H9 (cell line): Measurements from ENCODE around the gene TEAD1. TPM values are rescaled to one million over a fixed set of nuclear protein-coding genes. Genes with fewer than 3 reads are reported as not detected.

Experiments
- DNase-seq: peaks from one replicate; pipeline ENCODE4 v3.0.0-alpha.2; 2017
- H2AFZ ChIP-seq: one replicate; pipeline ENCODE4 v1.6.1; 2013; ENCODE audit warnings: mild to moderate bottlenecking, low read length, control low read depth, moderate library complexity
- H2AK5ac ChIP-seq: 2 replicates; pipeline ENCODE4 v1.6.1; 2013; ENCODE audit warnings: low read length, control low read depth, mixed read lengths; ENCODE audit not compliant: insufficient read length
- H2BK120ac ChIP-seq: one replicate; pipeline ENCODE4 v1.6.1; 2013; ENCODE audit warnings: low read depth, mild to moderate bottlenecking, low read length, control low read depth, inconsistent platforms; ENCODE audit not compliant: poor library complexity, severe bottlenecking
- H2BK12ac ChIP-seq: 2 replicates; pipeline ENCODE4 v1.6.1; 2013; ENCODE audit warnings: low read length, control low read depth, mixed read lengths, low read depth; ENCODE audit not compliant: insufficient read length
- H2BK15ac ChIP-seq: 2 replicates; pipeline ENCODE4 v1.6.1; 2013; ENCODE audit warnings: low read depth, low read length, control low read depth
- H2BK20ac ChIP-seq: one replicate; pipeline ENCODE4 v1.6.1; 2013; ENCODE audit warnings: low read depth, mild to moderate bottlenecking, low read length, control low read depth, inconsistent platforms; ENCODE audit not compliant: poor library complexity, severe bottlenecking
- H2BK5ac ChIP-seq: 2 replicates; pipeline ENCODE4 v1.6.1; 2013; ENCODE audit warnings: low read length, control low read depth, mixed read lengths; ENCODE audit not compliant: insufficient read length
- H3K14ac ChIP-seq: 2 replicates; pipeline ENCODE4 v1.6.1; 2013; ENCODE audit warnings: low read length, control low read depth; ENCODE audit not compliant: insufficient read depth
- H3K18ac ChIP-seq: 2 replicates; pipeline ENCODE4 v1.6.1; 2013; ENCODE audit warnings: low read depth, mild to moderate bottlenecking, mixed read lengths, low read length, control low read depth; ENCODE audit not compliant: insufficient read length
- H3K23ac ChIP-seq: 2 replicates; pipeline ENCODE4 v1.6.1; 2013; ENCODE audit warnings: low read length, control low read depth, mixed read lengths, low read depth; ENCODE audit not compliant: insufficient read length
- H3K23me2 ChIP-seq: 2 replicates; pipeline ENCODE4 v1.6.1; 2013; ENCODE audit warnings: low read depth, mild to moderate bottlenecking, mixed read lengths, low read length, control low read depth; ENCODE audit not compliant: insufficient read length, poor library complexity, severe bottlenecking
- H3K27ac ChIP-seq: 2 replicates; pipeline ENCODE4 v1.5.1; 2013; ENCODE audit warnings: low read length, control low read depth, mixed read lengths, low read depth; ENCODE audit not compliant: insufficient read length
- H3K27me3 ChIP-seq: 2 replicates; pipeline ENCODE4 v1.6.1; 2013; ENCODE audit warnings: low read length, control low read depth, inconsistent platforms; ENCODE audit not compliant: insufficient read depth
- H3K4ac ChIP-seq: 2 replicates; pipeline ENCODE4 v1.6.1; 2013; ENCODE audit warnings: low read depth, mild to moderate bottlenecking, control low read depth, inconsistent platforms, low read length, moderate library complexity
- H3K4me1 ChIP-seq: 2 replicates; pipeline ENCODE4 v1.6.1; 2013; ENCODE audit warnings: low read length, control low read depth, inconsistent platforms; ENCODE audit not compliant: insufficient read depth
- H3K4me2 ChIP-seq: 2 replicates; pipeline ENCODE4 v1.6.1; 2013; ENCODE audit warnings: low read length, control low read depth, mixed read lengths; ENCODE audit not compliant: insufficient read length, insufficient read depth
- H3K56ac ChIP-seq: 2 replicates; pipeline ENCODE4 v1.6.1; 2013; ENCODE audit warnings: low read depth, mild to moderate bottlenecking, mixed read lengths, low read length, control low read depth; ENCODE audit not compliant: insufficient read length
- H3K79me1 ChIP-seq: 2 replicates; pipeline ENCODE4 v1.6.1; 2013; ENCODE audit warnings: low read depth, mild to moderate bottlenecking, moderate library complexity, low read length, control low read depth, inconsistent platforms; ENCODE audit not compliant: insufficient read depth, poor library complexity, severe bottlenecking
- H3K79me2 ChIP-seq: 2 replicates; pipeline ENCODE4 v1.6.1; 2013; ENCODE audit warnings: low read length, control low read depth, inconsistent platforms; ENCODE audit not compliant: insufficient read depth
- H3K9ac ChIP-seq: 2 replicates; pipeline ENCODE4 v1.6.1; 2013; ENCODE audit warnings: low read length, control low read depth, mixed read lengths; ENCODE audit not compliant: insufficient read length; ENCODE audit errors: extremely low read depth
- H3K9me3 ChIP-seq: one replicate; pipeline ENCODE4 v1.6.1; 2013; ENCODE audit warnings: low read depth, low read length, inconsistent platforms; ENCODE audit not compliant: control insufficient read depth
- H3T11ph ChIP-seq: one replicate; pipeline ENCODE4 v1.6.1; 2013; ENCODE audit warnings: mild to moderate bottlenecking, low read length, control low read depth, inconsistent platforms
- H4K20me1 ChIP-seq: one replicate; pipeline ENCODE4 v1.6.1; 2013; ENCODE audit not compliant: control insufficient read depth, insufficient read length, insufficient read depth
- H4K5ac ChIP-seq: 2 replicates; pipeline ENCODE4 v1.6.1; 2013; ENCODE audit warnings: low read depth, mild to moderate bottlenecking, mixed read lengths, low read length, control low read depth; ENCODE audit not compliant: insufficient read length
- H4K8ac ChIP-seq: replicated peaks from 2 replicates; pipeline ENCODE4 v1.6.1; 2013; ENCODE audit warnings: low read length, control low read depth, mixed read lengths, low read depth; ENCODE audit not compliant: insufficient read length
- H4K91ac ChIP-seq: 2 replicates; pipeline ENCODE4 v1.6.1; 2013; ENCODE audit warnings: low read depth, mild to moderate bottlenecking, moderate library complexity, mixed read lengths, low read length, control low read depth; ENCODE audit not compliant: insufficient read length
- H3K27ac Mint-ChIP-seq, 3 experiments: 2 replicates in 2 of 3; 3 replicates in 1 of 3; pipeline ENCODE4 v1.8.0; 2020 to 2021; ENCODE audit warnings: mixed read lengths in 3 of 3, mild to moderate bottlenecking in 1 of 3, moderate library complexity in 1 of 3
- H3K27me3 Mint-ChIP-seq: 2 replicates; pipeline ENCODE4 v1.8.0; 2021; ENCODE audit warnings: low read depth, mild to moderate bottlenecking, moderate library complexity, mixed read lengths
- H3K36me3 Mint-ChIP-seq, 3 experiments: 2 replicates in 2 of 3; 3 replicates in 1 of 3; pipeline ENCODE4 v1.8.0; 2020 to 2021; ENCODE audit warnings: low read depth in 3 of 3, mixed read lengths in 3 of 3; ENCODE audit not compliant: insufficient read depth in 1 of 3
- H3K4me1 Mint-ChIP-seq, 2 experiments: 2 replicates each; pipeline ENCODE4 v1.8.0; 2020; ENCODE audit warnings: mixed read lengths in 2 of 2
- H3K4me3 Mint-ChIP-seq, 2 experiments: 2 replicates in 1 of 2; 3 replicates in 1 of 2; pipeline ENCODE4 v1.8.0; 2020 to 2021; ENCODE audit warnings: mild to moderate bottlenecking in 2 of 2, mixed read lengths in 2 of 2, moderate library complexity in 1 of 2
- H3K9me3 Mint-ChIP-seq, 2 experiments: 2 replicates in 1 of 2; 3 replicates in 1 of 2; pipeline ENCODE4 v1.8.0; 2020; ENCODE audit warnings: mild to moderate bottlenecking in 2 of 2, mixed read lengths in 2 of 2, moderate library complexity in 1 of 2
- WGBS: extraction: QIAGEN DNeasy Blood & Tissue Kit; methylation state at CpG from one replicate; pipeline ENCODE4 v1.1.7; 2013; ENCODE audit warnings: missing lambda C conversion rate, low lambda C conversion rate, mixed read lengths; ENCODE audit not compliant: insufficient read length; ENCODE audit errors: extremely low coverage; 5-methylcytosine and 5-hydroxymethylcytosine counted together
- total RNA-seq: library from RNA; stranded (reverse); gene quantifications from 2 replicates; pipeline ENCODE4 v1.2.1, GENCODE V29; 2021
- TF ChIP-seq, protein P1 (sequence below): fragments of 200-600 bp; sonication (generic); conservative IDR thresholded peaks from 3 replicates; pipeline ENCODE4 v1.8.0; 2021; ENCODE audit warnings: antibody characterized with exemption, mild to moderate bottlenecking

Gene TEAD1
- total RNA-seq, 1 experiment from 2014 or later, result 75.1 TPM

GRCh38 chr11:12927221-12927620 lies 253.0 kb downstream of the TEAD1 start:
- Mint-ChIP-seq H3K27ac (no peak overlapping the region), H3K4me3 (no peak overlapping the region), H3K4me1 (peaks cover 5 to 12% of the 10 kb centered on the region in 2 experiments; a peak in 3 of 4 replicates), H3K27me3 (no peaks in the 10 kb centered on the region), H3K36me3 (peaks cover 4 to 22% (median 21%) of the 10 kb centered on the region in 3 experiments; a peak in 6 of 7 replicates), H3K9me3 (no peaks in the 10 kb centered on the region)
- Histone ChIP-seq H4K91ac (no peak overlapping the region), H3K27me3 (no peaks in the 10 kb centered on the region), H2BK15ac (no peak overlapping the region), H3K56ac (no peak overlapping the region), H2AFZ (no peak overlapping the region), H4K5ac (no peak overlapping the region), H3K23ac (no peak overlapping the region), H2AK5ac (no peak overlapping the region), H3K23me2 (no peaks in the 10 kb centered on the region), H3K27ac (no peak overlapping the region), H3T11ph (no peak overlapping the region), H4K8ac (no peak overlapping the region), H2BK120ac (no peak overlapping the region), H2BK20ac (no peak overlapping the region), H3K14ac (no peak overlapping the region), H3K4ac (no peak overlapping the region), H3K79me2 (no peaks in the 10 kb centered on the region), H3K9ac (no peak overlapping the region), H2BK5ac (no peak overlapping the region), H3K4me2 (no peak overlapping the region), H3K79me1 (no peaks in the 10 kb centered on the region), H3K9me3 (no peaks in the 10 kb centered on the region), H4K20me1 (no peaks in the 10 kb centered on the region), H2BK12ac (no peak overlapping the region), H3K4me1 (no peaks in the 10 kb centered on the region; the same call in 1 of the 2 replicates), H3K18ac (no peak overlapping the region)
- TF ChIP-seq, protein P1, sequence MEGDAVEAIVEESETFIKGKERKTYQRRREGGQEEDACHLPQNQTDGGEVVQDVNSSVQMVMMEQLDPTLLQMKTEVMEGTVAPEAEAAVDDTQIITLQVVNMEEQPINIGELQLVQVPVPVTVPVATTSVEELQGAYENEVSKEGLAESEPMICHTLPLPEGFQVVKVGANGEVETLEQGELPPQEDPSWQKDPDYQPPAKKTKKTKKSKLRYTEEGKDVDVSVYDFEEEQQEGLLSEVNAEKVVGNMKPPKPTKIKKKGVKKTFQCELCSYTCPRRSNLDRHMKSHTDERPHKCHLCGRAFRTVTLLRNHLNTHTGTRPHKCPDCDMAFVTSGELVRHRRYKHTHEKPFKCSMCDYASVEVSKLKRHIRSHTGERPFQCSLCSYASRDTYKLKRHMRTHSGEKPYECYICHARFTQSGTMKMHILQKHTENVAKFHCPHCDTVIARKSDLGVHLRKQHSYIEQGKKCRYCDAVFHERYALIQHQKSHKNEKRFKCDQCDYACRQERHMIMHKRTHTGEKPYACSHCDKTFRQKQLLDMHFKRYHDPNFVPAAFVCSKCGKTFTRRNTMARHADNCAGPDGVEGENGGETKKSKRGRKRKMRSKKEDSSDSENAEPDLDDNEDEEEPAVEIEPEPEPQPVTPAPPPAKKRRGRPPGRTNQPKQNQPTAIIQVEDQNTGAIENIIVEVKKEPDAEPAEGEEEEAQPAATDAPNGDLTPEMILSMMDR, result no peak
- no CpG with 5 or more reads among the region's 3 CpGs for WGBS
- DNase-seq, result no peak
